Measurements from ENCODE around the gene MRPS6.

Gene MRPS6
- total RNA-seq, result 18.2 reads per million, percentile 45 among the genes with 10 or more reads in this experiment

GRCh38 chr21:34073032-34073748 is at the start of gene MRPS6, which contains the start of gene SLC5A3:
Gene MRPS6 (plus strand): TSS chr21:34073578. CDS start chr21:34073701, 123 bp downstream.
Gene SLC5A3 (plus strand): TSS chr21:34073578. CDS start chr21:34095199, 21,621 bp downstream.
- DNase-seq, result peak; percentile 58

- no peak for DNase-seq
Measured at GRCh38 chr21:34023691-34024373, 49.5 kb upstream of the MRPS6 start.

- no peak for DNase-seq
Measured at GRCh38 chr21:34024374-34024693, 49.0 kb upstream of the MRPS6 start.

GRCh38 chr21:34027721-34028461 is 45.5 kb upstream of the MRPS6 start:
- DNase-seq, result no peak

DNA sequence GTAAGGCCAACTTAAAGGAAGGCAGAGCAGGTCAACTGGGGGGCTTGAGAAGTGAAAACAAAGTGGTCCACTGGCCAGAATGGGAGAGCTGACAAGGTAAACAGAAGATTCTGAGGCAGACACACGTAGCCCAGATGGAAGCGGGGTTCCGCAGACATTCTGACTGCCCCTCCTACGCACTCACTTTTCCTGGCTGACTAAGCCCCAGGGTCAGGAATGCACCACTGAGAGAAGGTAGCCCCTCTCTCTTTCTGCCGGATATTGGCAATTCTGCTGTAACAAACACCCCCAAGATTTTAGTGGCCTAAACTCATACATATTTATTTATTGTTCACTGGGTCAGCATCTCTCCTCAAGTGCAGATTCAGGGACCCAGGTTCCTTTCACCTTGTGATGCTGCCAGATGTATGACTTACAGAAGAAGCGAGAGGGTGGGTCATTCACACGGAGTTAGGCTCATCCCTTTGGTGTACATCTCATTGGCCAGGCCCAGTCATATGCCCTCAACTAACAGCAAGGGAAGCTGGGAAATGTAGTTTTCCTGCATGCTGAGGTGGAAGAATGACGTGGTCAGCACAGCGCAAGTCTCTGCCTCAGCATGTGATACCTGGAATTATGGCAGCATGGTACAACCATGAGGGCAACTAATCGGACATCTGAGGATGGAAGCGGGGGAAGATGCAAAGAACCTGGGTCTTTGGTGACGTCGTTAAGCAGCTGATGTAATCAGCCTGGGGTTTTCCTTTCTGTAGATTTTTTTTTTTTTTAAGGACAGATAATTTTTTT is 43.4 kb upstream of the MRPS6 start:
- peak; percentile 4 for DNase-seq

- DNase-seq, result no peak
Measured at GRCh38 chr21:34031835-34032370, 41.5 kb upstream of the MRPS6 start.

DNA sequence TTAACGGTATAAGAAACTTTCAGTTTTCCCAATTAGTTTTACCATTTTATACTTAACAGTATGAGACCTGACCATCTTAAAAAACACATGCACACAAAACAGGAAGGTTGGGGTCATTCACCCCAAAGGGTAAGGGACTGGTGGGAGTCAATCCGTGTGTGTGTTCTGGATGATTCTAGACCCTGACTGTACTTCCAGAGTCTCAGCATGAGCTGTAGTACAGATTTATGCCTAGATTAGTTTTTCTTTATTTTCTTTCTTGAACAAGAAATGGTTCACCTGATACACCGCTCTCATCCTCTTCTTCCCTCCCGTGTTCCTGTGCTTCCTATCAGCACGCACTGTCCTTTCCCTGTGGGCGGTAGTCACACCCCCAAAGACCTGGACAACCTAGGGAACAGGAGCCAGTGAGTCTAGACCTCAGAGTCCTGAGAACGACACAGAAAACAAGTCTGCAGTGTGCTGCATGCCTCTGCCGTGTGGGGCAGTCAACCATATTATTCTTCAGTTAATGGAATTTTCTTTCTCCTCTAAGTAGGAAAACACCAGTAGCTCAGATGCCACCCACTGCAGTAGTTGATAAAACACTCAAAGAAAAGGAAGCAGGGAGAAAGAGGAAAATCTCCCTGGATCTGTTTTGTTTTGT is 38.9 kb upstream of the MRPS6 start:
- no peak for DNase-seq

DNA sequence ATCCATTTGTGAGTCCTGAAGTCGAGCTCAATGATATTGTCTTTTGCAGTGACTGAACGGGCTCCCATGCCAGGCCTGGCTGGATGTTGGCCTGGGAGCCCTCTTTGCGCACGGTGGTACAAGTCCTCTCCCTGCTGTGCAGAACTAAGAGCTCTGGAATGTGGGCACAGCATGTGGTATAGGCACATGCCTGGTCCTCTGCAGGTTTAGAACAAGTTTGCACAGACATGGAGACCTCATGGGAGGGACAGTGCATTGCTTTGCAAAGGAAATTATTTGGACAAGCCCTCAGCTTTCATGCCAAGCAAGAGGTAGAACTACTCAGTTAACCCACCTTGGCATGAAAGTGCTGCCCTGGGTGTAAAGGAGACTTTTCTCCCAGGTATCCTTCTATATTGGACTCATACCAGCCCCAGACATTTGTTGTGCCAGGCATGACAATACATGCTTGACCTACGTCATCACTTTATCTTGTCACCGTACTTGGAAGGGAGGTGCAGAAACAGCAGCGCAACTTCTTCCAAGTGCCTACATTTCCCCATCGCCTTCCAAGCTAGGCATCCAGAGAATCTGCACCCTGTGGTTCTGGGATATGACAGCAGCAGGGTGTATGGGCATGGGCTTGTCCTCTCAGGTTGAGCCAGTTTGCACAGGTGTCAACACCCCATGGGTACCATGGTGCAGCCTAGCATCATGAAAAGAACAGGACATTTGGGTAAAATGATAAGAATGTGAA is 37.6 kb upstream of the MRPS6 start:
- no peak for DNase-seq

- no peak for DNase-seq
Measured at GRCh38 chr21:34037009-34037795, 36.2 kb upstream of the MRPS6 start.

GRCh38 chr21:34039678-34040382 is 33.5 kb upstream of the MRPS6 start:
- DNase-seq, result no peak

DNA sequence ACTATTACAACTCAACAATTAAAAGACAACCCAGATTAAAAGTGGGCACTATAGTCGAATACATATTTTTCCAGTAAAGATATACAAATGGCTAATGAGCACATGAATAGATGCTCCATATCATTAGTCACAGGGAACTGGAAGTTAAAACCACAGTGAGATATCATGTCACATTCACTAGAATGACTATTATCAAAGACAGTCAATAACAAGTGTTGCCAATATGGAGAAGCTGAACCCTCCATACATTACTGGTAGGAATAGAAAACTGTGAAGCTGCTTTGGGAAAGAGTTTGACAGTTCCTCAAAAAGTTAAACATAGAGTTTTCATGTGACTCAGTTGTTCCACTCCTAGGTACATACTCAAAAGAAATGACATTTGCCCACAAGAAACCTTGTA is 30.6 kb upstream of the MRPS6 start:
- DNase-seq, result no peak

DNA sequence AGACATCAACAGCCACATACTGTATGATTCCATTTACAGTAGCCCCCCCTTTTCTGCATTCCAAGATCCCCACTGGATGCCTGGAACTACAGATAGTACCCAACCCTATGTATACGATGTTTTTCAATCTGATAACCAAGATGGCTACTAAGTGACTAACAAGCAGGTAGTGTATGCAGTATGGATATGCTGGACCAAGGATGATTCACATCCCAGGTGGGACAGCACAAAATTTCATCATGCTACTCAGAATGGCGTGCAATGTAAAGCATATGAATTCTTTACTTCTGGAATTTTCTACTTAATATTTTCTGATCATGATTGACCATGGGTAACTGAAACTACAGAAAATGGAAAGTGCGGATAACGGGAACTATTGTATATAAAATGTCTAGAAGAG is 30.0 kb upstream of the MRPS6 start:
- DNase-seq, result no peak

DNA sequence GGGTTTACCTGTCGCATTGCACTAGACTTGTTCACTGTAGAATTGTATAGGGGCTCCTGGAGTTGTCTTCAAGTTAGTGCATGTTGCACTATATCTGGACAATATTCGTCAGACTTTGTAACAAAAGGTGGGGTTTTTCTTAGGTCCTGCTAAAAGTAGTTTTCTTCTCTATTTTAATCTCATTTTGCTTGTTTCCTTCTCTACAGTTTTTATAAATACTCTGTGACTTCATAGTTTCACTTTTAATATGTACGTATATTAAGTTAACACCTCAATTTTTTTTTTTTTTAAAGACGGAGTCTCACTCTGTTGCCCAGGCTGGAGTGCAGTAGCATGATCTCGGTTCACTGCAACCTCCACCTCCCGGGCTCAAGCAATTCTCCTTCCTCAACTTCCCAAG is 26.5 kb upstream of the MRPS6 start:
- DNase-seq, result no peak

- DNase-seq, result no peak
Measured at GRCh38 chr21:34047835-34048234, 25.5 kb upstream of the MRPS6 start.

GRCh38 chr21:34052171-34052570 is 21.2 kb upstream of the MRPS6 start:
- DNase-seq, result no peak

DNA sequence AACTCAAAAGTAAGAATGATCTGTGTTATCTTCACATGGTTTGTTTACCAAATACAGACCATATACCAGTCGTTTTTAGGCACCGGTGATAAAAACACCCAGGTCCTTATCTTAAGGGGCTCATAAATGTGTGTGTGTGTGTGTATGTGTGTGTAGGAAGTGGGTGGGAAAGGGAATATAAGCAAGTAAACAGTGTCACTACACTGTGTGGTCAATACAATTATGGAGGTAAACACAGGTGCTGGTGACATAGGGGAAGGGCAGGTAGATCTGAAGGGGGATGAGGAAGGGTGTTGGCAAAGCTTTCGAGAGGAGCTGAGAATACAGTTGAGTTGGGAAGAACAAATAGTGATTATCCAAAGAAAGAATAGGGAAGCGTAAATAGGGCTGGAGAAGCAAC is 19.1 kb upstream of the MRPS6 start:
- DNase-seq, result no peak

GRCh38 chr21:34055615-34056014 is 17.8 kb upstream of the MRPS6 start:
- no peak for DNase-seq

GRCh38 chr21:34061983-34062382 is 11.4 kb upstream of the MRPS6 start:
- DNase-seq, result no peak

GRCh38 chr21:34065027-34065426 is 8.4 kb upstream of the MRPS6 start:
- no peak for DNase-seq

DNA sequence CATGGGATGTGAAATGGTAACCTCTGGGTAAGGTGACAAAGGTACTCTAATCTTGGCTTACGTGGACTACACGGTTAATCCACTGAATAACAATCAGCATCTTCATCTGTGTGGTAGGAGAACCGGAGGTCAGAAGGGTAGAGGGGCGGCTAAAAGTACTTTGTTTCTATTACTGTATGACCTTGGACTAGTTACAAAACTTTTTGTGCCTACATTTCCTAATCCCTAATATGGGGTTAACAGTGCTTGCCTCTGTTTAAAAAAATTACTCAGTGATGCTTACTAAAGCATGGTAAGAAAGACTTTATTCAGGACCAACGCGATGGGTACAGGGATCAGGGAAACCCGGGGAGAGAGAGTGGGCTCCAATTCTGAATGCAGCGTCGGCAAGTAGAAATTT is 1.7 kb upstream of the MRPS6 start:
- DNase-seq, result no peak

Measured in effector CD4-positive, alpha-beta T cell (primary cell).